GM19455 (cell line): ENCODE data around the gene IL13RA2.

ENCODE experiments used
- ATAC-seq: cut with Tn5 transposase; IDR thresholded peaks from one replicate; pipeline ENCODE4 v1.9.1; 2021; ENCODE audit not compliant: unreplicated experiment

Gene IL13RA2

GRCh38 chrX:114999906-115000305 lies 17.5 kb downstream of the IL13RA2 start:
- ATAC-seq, result no peak

DNA sequence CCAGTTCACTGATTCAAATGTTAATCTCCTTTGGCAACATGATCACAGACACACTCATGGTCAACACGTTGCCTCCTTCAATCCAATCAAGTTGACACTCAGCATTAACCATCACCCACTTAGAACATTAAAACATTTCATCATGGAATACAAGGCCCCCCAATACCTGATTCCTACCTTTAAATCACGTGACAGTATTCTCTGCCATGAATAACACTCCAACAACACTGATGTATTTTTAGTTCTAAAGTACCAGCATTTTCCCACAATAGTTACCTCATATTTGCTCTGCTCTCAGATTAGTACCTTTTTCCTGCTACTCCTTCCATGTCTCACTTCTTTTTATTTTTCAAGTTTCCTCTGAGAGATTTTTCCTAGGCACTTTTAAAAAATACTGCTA lies 19.6 kb downstream of the IL13RA2 start:
- no peak for ATAC-seq

DNA sequence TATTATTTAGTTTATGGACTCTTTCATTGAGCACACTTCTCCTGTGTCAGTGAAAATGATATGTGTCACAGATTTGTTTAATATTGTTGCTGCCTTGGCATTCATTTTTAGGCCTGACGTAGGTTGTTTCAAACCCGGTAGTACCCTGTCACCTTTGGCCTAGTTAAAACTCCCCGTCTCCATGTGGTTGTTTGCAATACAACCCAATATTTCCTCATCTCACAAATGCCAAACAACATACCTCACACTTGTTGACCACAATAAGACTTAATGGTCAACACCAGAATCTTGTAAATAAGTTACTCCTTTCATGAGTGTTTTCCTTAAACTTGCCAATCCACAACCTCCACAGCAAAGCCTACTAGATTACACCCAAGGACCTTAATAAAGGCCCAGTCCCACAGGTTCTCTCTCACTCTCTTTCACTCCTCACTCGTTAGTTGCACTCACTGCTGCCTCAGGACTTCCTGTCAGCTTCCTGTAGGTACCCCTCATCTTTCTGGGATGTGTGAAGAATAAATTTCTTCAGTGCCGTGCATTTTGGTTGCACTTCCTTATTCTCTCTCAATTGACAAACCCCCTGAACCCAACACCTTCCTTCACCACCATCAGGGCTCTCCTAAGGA lies 31.3 kb downstream of the IL13RA2 start:
- no peak for ATAC-seq

DNA sequence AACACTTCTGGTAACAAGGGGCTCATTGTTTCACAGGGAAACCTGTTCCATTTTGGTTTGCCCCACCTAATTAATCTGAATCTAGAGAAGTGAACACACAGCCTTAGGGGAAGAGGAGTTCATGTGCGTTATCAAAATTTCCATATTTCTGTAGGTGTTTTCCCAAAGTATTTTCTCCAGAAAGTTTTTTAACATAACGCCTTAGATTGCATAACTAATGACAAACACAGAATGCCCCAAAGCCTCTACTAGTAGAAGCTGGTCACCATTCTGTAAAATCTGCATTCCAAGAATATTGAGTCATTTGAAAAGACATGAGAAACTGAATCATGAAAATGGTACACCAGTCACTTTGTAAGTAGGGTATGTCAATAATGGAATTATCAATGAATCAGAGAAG lies 41.1 kb downstream of the IL13RA2 start:
- ATAC-seq, result no peak

DNA sequence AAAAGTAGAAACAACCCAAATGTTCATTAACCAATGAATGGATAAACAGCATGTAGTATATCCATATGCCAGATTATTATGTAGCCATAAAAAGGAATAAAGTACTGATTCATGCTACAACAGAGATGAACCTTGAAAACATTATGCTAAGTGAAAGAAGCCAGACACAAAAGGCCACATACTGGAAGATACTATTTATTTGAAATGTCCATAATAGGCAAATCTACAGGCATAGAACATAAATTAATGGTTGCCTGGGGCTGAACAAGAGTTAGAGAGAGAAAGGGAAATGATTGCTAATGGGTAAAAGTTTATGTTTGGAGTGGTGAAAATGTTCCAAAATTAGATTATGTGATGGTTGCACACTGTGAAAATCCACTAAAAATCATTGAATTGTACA lies 44.4 kb downstream of the IL13RA2 start:
- no peak for ATAC-seq

DNA sequence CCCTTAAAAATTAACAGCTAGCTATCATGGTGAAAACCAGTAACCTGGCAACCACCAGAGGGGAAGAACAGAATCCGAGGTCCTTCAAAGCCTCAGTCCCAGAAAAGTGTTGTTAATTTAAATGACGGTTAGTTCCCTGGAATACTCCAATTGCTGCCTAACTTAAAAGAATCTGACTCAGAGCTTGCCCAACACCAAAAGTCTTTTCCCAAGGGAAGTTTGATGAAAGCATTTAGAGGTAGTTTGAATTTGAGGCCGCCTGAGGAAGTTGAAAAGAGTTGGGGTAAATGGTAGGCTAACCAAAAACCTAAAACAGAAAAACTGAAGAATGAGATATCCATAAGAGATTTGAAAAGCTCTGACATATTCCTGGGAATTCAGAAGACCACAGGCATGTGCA lies 46.6 kb downstream of the IL13RA2 start:
- ATAC-seq, result no peak

DNA sequence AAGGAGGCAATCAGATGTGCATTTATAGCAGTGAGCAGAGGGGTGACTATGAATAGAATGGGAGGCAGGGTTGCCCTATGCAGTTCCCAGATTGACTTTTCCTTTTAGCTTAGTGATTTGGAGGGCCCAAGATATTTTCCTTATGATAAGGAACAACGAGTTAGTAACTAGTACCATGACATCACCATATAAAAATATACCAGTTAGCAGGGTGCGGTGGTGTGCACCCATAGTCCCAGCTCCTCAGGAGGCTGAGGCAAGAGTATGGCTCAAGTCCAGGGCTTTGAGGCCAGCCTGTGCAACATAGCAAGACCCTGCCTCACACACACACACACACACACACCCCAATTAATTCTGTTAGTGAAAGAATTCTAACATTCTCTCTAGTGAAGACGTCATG lies 53.0 kb downstream of the IL13RA2 start:
- ATAC-seq, result no peak

DNA sequence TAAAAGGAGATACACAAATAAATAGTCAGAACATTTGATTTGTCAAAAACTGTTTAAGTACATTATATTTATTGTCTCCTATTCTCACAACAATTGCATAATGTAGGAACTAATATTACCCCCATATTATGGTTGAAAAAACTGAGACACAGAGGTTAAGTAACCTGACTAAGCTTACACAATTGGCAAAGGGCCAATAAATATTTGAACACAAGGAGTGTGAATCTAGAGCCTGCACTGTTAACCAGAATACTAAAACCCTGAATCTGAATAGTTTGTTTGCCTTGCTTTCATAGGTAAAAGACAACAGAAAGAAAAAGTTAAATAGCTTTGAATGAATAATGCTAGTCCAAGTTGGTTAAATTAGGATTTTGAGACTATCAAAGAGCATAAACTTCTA lies 55.2 kb downstream of the IL13RA2 start:
- no peak for ATAC-seq

- ATAC-seq, result no peak
Observed at GRCh38 chrX:114959729-114960128, 57.7 kb downstream of the IL13RA2 start.
